Natural killer cell treated with Interleukin-12 subunit alpha and Interleukin-12 subunit beta and Interleukin-15 and Interleukin-18, amount 100 ng/mL, for 72 hours (primary cell): ENCODE measurements around the gene SF3A1. TPM values are rescaled to one million over a fixed set of nuclear protein-coding genes. Genes with fewer than 3 reads are reported as not detected.

ENCODE experiments used
- ATAC-seq, 2 donors: fragments of 150-1000 bp; cut with Tn5 transposase in 1 of 2; sonication (Bioruptor Pico), chemical (Tn5 transposase) in 1 of 2; 2 replicates each; pipeline ENCODE4 v1.10.0; 2021
- DNase-seq: peaks from one replicate; pipeline ENCODE4 v3.0.0; 2022; ENCODE audit warnings: low spot score
- H3K27ac Mint-ChIP-seq, 2 donors: 1 replicate in 1 of 2; 2 replicates in 1 of 2; pipeline ENCODE4 v1.8.0; 2022; ENCODE audit warnings: mixed read lengths in 2 of 2, mild to moderate bottlenecking in 1 of 2, moderate library complexity in 1 of 2
- H3K27me3 Mint-ChIP-seq, 2 donors: 1 replicate in 1 of 2; 2 replicates in 1 of 2; pipeline ENCODE4 v1.8.0; 2022; ENCODE audit warnings: mixed read lengths in 2 of 2
- H3K36me3 Mint-ChIP-seq: one replicate; pipeline ENCODE4 v1.8.0; 2022; ENCODE audit warnings: mixed read lengths
- H3K4me1 Mint-ChIP-seq, 2 donors: 1 replicate in 1 of 2; 2 replicates in 1 of 2; pipeline ENCODE4 v1.8.0; 2022; ENCODE audit warnings: low read depth in 2 of 2, mixed read lengths in 2 of 2, mild to moderate bottlenecking in 1 of 2
- H3K4me3 Mint-ChIP-seq: one replicate; pipeline ENCODE4 v1.8.0; 2022; ENCODE audit warnings: mixed read lengths
- H3K9me3 Mint-ChIP-seq: 2 replicates; pipeline ENCODE4 v1.8.0; 2022; ENCODE audit warnings: mixed read lengths
- total RNA-seq, 2 donors: library from RNA; stranded (reverse); gene quantifications; one replicate each; pipeline ENCODE4 v1.2.3, GENCODE V29; 2022

The SF3A1 gene
- total RNA-seq, 2 donors from 2014 or later, result 225 to 301 TPM

DNA sequence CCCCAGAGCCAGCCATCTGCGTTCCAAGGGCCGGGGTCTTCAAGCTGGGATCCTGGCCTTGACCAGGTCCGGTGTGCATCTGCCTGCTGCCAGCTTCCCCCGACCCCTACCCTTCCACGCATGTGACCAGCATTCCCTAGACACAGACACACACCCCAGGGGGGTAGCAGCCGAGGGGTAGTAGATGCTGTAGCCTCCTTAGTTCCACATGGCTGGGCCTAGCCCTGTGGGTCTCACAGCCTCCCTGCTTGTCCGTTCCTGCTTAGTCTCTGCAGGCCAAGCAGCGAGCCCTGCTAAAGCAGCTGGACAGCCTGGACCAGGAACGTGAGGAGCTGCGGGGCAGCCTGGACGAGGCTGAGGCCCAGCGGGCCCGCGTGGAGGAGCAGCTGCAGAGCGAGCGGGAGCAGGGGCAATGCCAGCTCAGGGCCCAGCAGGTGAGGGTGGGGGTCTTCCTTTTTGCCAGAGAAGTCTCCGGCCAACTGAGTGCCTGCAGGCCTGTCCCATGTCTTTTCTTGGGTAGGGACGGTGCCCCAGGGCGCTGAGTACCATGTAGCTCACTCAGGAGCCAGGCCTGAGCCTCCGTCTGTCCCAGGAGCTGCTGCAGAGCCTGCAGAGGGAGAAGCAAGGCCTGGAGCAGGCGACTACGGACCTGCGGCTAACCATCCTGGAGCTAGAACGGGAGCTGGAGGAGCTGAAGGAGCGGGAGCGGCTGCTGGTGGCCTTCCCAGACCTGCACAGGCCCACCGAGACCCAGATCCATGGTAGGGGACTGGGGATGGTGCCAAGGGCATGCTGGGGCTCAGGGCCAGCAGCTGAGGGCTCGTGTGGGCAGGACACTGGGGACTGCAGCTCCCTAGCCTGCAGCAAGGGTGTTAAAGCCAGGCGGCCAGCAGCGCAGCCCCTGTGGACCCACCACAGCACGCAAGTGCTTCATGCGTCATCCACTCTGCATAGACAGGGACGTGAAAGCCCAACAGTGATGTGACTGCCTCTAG is 16.9 kb upstream of the SF3A1 start:
- Mint-ChIP-seq H3K27me3 (no peaks in the 10 kb centered on the region), H3K36me3 (no peaks in the 10 kb centered on the region), H3K27ac (no peak overlapping the region), H3K4me1 (no peaks in the 10 kb centered on the region), H3K9me3 (no peaks in the 10 kb centered on the region), H3K4me3 (no peak overlapping the region)
- ATAC-seq (no peak), DNase-seq (no peak)

DNA sequence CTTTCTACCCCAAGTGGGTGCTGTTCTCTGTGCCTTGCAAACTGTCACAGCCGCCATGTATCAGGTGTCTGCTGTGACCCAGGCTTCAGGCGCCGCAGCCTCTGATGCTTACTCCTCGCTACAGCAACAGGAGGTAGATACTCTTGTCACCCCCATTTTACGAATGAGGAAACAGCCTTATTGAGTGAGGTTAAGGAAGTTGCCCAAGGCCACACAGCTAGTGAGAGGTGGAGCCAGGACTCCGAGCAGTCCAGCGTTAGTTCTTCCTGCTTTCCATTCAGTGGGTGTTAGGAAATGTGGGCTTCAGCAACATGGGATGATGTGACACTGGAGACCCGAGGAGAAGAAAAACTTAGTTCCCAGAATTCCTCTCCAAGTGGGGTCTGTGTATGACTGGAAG is 16.2 kb upstream of the SF3A1 start:
- H3K9me3 Mint-ChIP-seq, result no peaks in the 10 kb centered on the region
- H3K36me3 Mint-ChIP-seq, result no peaks in the 10 kb centered on the region
- no peak overlapping the region for H3K27ac Mint-ChIP-seq
- no peak overlapping the region for H3K4me3 Mint-ChIP-seq
- DNase-seq, result no peak
- H3K4me1 Mint-ChIP-seq, result no peaks in the 10 kb centered on the region
- no peak for ATAC-seq
- H3K27me3 Mint-ChIP-seq, result no peaks in the 10 kb centered on the region

DNA sequence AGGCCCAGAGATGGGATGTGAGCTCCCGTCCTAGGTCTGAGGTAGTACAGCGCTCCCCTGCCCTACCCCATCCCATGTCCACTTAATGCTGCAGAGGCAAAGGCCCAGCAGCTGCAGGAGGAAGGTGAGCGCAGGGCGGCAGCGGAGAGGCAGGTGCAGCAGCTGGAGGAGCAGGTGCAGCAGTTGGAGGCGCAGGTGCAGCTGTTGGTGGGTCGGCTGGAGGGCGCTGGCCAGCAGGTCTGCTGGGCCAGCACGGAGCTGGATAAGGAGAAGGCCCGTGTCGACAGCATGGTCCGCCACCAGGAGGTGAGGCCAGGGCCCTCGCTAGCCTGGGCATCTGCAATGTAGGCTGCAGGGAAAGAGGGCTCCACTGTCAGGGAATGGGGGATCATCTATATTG is 15.3 kb upstream of the SF3A1 start:
- Mint-ChIP-seq H3K27me3 (no peaks in the 10 kb centered on the region), H3K27ac (no peak overlapping the region), H3K9me3 (no peaks in the 10 kb centered on the region), H3K4me3 (no peak overlapping the region), H3K4me1 (no peaks in the 10 kb centered on the region), H3K36me3 (no peaks in the 10 kb centered on the region)
- DNase-seq (no peak), ATAC-seq (no peak)

DNA sequence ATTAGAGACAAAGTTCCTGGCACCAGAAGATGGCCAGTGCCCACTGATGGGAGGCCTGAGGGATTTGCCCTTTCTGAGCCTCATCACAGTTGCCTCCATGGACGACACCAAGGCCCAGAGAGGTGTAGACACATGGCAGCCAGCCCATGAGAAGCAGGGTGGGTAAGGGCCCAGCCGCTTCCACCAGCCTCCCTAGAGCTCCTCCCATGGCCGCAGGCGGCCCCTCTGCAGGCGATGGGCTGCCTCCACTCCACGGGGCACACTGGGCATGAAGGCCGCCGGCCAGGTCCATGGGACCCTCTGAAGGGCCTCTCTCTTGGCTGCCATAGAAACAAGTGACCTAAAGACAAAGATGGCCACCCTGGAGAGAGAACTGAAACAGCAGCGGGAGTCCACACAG is 14.6 kb upstream of the SF3A1 start:
- no peaks in the 10 kb centered on the region for H3K36me3 Mint-ChIP-seq
- no peaks in the 10 kb centered on the region for H3K27me3 Mint-ChIP-seq
- H3K4me3 Mint-ChIP-seq, result no peak overlapping the region
- ATAC-seq, result no peak
- no peak for DNase-seq
- H3K27ac Mint-ChIP-seq, result no peak overlapping the region
- H3K4me1 Mint-ChIP-seq, result no peaks in the 10 kb centered on the region
- no peaks in the 10 kb centered on the region for H3K9me3 Mint-ChIP-seq

DNA sequence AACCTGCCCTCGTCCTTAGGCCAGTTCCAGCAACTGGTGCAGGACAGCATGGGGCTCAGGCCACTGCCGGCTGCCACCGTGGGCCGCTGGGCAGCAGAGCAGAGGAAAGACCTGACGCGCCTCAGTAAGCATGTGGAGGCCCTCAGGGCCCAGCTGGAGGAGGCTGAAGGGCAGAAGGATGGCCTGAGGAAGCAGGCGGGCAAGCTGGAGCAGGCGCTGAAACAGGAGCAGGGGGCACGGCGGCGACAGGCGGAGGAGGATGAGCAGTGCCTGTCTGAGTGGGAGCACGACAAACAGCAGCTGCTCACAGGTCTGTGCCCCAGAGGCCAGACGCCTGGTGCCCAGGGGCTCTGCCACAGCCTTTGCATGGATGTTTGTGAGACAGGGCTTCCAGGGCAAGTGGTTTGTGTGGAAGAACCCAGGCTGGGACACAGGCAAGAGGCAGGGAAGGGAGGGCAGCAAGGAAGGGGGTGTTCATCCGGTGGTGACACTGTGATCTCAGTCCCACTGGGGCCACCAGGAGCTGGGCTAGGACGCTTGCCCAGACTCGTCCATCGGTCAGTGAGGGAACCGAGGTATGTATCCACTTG is 14.0 kb upstream of the SF3A1 start:
- H3K9me3 Mint-ChIP-seq, result no peaks in the 10 kb centered on the region
- DNase-seq (no peak), ATAC-seq (no peak)
- no peak overlapping the region for H3K27ac Mint-ChIP-seq
- no peaks in the 10 kb centered on the region for H3K36me3 Mint-ChIP-seq
- no peaks in the 10 kb centered on the region for H3K4me1 Mint-ChIP-seq
- no peaks in the 10 kb centered on the region for H3K27me3 Mint-ChIP-seq
- H3K4me3 Mint-ChIP-seq, result no peak overlapping the region

DNA sequence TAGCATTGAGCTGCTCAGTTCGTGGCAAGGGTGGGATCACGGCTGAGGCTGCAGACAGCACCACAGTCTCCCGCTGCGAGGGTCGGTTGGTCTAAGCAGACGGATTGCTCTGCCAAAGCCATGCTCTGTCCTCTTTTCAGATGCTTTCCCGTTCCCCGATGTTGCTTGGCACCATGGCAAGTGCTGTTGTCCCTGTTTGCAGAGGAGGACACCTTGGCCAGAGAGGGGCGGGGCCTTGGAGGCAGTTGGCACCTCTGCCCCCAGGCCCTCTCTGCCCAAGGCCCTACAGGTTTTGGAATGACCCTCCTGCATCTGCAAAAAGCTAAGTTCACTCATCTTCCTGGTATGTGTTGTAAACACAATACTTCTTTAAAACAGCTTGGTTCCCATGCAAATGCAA is 11.7 kb upstream of the SF3A1 start:
- no peak for ATAC-seq
- H3K36me3 Mint-ChIP-seq, result no peaks in the 10 kb centered on the region
- DNase-seq, result no peak
- H3K4me1 Mint-ChIP-seq, result no peaks in the 10 kb centered on the region
- no peak overlapping the region for H3K4me3 Mint-ChIP-seq
- H3K27ac Mint-ChIP-seq, result no peak overlapping the region
- no peaks in the 10 kb centered on the region for H3K9me3 Mint-ChIP-seq
- H3K27me3 Mint-ChIP-seq, result no peaks in the 10 kb centered on the region

DNA sequence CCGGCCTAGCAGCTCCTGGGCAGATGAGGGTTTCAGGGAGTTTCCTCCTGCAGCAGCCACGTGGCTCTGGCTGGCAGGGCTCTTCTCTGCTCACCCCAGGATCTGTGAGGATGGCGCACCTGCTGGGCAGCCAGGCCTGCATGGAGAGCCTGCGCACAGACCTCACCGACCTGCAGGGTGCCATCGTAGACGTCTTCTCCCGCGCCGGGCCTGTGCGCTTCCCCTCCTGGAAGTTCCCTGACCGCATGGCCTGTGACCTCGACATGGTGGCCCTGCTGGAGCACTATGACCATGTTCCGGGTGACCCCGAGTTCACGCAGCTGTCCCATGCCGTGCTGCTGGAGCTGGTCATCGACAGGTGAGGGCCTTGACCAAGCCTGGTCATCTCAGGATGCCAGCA is 9.2 kb upstream of the SF3A1 start:
- ATAC-seq (no peak), DNase-seq (no peak)

DNA sequence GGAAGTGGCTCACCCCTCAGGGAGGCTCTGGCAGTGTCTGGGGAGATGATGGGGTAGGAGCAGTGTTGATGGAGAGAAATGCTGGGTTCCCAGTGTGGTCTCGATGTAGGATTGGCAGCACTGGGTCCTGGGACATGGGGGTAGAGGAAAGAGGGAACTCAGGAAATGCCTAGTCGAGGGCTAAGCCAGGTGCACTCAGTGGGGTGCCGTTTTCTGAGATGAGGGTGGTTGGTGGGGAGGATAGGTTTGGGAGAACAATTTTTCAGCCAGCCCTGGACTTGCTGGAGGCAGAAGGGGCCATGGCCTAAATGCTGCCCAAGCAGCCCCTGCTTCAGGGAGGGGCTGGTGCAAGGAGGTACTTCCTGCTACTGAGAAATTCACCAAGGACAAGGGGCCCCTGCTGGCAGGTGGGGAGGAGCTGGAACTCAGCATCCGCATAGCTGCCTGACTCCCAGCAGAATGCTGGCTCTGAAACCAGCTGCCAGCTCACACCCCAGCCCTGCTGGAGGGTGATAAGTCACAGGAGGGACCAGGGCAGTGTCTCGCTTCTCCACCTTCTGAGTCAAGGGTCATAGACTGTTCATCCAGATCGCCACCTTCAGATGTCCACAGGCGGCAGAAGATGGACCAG is 6.1 kb upstream of the SF3A1 start:
- no peak overlapping the region for H3K4me3 Mint-ChIP-seq
- no peak for ATAC-seq
- no peaks in the 10 kb centered on the region for H3K9me3 Mint-ChIP-seq
- peaks cover 0 to 2% of the 10 kb centered on the region in 2 donors for H3K27me3 Mint-ChIP-seq
- no peaks in the 10 kb centered on the region for H3K36me3 Mint-ChIP-seq
- no peak overlapping the region for H3K27ac Mint-ChIP-seq
- H3K4me1 Mint-ChIP-seq, result peaks cover 3 to 5% of the 10 kb centered on the region in 2 donors
- no peak for DNase-seq

More for the DNA sequence above, 9.2 kb upstream of the SF3A1 start:
- Mint-ChIP-seq H3K36me3 (no peaks in the 10 kb centered on the region), H3K27me3 (no peaks in the 10 kb centered on the region), H3K4me3 (no peak overlapping the region), H3K27ac (no peak overlapping the region), H3K9me3 (no peaks in the 10 kb centered on the region), H3K4me1 (no peaks in the 10 kb centered on the region)

DNA sequence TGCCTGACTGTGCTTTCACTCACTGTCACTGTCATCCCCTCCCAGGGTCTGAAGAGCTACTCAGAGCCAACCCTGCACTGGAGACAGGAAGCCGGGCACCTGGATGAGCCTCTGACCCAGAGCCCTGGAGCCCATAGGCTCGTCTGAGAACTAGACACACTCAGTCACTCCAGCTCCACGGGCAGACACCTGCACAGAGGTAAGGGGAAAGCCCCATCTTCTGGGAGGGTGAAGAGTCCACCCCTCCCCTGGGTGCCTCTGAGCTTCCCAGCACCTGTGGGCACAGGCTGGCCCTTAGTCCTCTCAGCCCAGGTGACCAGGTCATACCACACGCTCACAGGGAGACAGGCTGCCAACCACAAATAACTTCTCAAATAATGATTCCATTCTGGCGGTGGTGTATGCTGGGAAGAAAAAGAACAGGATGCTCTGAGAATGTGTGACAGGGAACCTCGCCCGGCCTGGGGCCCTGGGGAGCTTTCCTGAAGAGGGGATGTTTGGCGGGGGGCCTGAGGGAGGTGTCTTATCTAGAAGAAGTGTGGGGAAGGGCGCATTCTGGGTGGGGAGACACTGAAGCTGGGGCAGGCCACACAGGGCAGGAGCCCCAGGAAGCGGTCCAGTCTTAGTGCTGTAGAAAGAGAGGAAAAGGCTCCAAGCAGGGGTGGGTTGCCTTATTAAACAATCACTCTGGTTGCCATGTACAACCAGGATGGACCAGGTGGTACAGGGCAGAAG is 5.4 kb upstream of the SF3A1 start:
- ATAC-seq (no peak), DNase-seq (no peak)
- Mint-ChIP-seq H3K27ac (no peak overlapping the region), H3K4me3 (no peak overlapping the region), H3K9me3 (no peaks in the 10 kb centered on the region), H3K36me3 (no peaks in the 10 kb centered on the region), H3K27me3 (peaks cover 0 to 2% of the 10 kb centered on the region in 2 donors), H3K4me1 (peaks cover 7 to 10% of the 10 kb centered on the region in 2 donors)

DNA sequence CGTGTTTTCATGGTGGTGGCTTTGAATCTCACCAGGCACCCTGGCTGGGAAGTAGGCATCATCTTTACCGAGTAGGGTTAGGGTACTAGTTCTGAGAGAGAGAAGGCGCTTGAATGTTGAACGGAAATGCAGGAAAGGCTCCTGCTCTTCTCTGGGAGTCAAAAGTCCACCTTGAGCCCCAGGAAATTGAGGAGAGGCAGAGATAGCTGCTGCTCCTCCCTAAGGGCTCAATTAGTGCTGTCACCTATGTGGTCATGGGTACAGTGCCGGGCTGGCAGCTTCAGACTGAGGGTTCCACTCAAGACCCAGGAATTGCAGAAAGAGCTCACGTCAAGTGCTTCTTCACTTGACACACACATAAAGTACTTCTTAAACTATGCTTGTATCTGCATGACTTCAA is 1.8 kb upstream of the SF3A1 start:
- H3K4me1 Mint-ChIP-seq, result peaks cover 32 to 43% of the 10 kb centered on the region in 2 donors
- H3K4me3 Mint-ChIP-seq, result peak overlapping the region; percentile 89
- H3K27me3 Mint-ChIP-seq, result peaks cover 0 to 2% of the 10 kb centered on the region in 2 donors
- ATAC-seq (no peak), DNase-seq (no peak)
- peak overlapping the region in 1 of 2 donors; percentile 89 for H3K27ac Mint-ChIP-seq
- no peaks in the 10 kb centered on the region for H3K9me3 Mint-ChIP-seq
- H3K36me3 Mint-ChIP-seq, result peaks cover 9% of the 10 kb centered on the region

DNA sequence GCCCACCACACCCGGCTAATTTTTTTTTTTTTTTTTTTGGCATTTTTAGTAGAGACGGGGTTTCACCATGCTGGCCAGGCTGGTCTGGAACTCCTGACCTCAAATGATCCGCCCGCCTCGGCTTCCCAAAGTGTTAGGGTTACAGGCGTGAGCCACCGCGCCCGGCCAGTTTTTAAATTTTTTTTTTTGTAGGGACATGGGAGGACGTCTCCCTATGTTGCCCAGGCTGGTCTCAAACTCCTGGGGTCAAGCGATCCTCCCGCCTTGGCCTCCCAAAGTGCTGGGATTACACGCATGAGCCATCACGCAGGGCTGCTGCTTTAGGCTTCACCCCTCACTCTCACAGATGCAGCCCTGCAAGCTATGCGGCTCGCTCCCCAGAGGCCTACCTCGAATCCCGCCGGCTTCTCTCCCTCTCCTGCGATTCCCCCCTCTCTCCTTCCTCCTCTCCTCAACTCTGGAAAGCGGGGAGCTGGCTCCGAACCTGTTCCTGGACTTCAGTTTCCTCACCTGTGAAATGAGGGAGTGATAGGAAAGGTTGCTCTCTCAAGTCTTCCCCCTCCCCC is 1.0 kb upstream of the SF3A1 start:
- Mint-ChIP-seq H3K27ac (peak overlapping the region; percentile 89 to 95), H3K36me3 (peaks cover 9% of the 10 kb centered on the region), H3K9me3 (no peaks in the 10 kb centered on the region), H3K27me3 (peaks cover 0 to 2% of the 10 kb centered on the region in 2 donors), H3K4me3 (peak overlapping the region; percentile 89), H3K4me1 (peaks cover 37 to 49% of the 10 kb centered on the region in 2 donors)
- ATAC-seq, result no peak
- DNase-seq, result no peak

DNA sequence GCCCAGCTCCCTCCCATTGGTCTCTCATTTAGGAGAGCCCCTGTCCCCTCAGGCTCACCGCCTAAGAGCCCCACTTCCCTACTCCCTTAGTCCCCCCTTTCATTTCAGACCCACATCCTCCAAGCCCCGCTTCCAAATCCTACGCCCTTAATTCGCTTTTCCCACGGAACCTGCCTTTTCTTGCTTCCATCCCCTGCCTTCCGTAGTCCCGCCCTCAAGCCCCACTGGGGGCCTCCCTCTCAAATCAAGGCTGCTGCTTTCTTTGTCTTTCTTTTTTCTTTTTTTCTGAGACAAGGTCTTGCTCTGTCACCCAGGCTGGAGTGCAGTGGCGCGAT is 509 bp upstream of the SF3A1 start:
- Mint-ChIP-seq H3K9me3 (no peaks in the 10 kb centered on the region), H3K4me1 (peaks cover 41 to 54% of the 10 kb centered on the region in 2 donors), H3K4me3 (peak overlapping the region; percentile 89), H3K27ac (peak overlapping the region; percentile 89 to 95), H3K36me3 (peaks cover 9% of the 10 kb centered on the region), H3K27me3 (peaks cover 0 to 2% of the 10 kb centered on the region in 2 donors)
- DNase-seq (no peak), ATAC-seq (no peak)

DNA sequence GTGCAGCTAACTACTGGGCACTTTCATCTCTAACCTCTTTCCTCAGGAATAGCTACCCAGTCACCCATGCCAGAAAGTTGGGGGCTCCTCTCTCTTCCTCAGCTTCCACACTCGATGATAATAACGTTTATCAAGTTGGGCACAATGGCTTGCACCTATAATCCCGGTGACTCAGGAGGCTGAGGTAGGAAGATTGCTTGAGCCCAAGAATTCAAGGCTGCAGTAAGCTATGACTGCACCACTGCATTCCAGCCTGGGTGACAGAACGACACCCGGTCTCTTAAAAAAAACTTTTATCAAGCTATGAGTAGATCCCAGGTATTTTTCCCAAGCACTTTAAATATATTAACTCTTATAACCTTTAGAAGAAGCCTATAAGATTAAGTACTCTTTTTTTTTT is 2.0 kb downstream of the SF3A1 start:
- Mint-ChIP-seq H3K27me3 (peaks cover 0 to 2% of the 10 kb centered on the region in 2 donors), H3K4me1 (peaks cover 55 to 64% of the 10 kb centered on the region in 2 donors), H3K9me3 (no peaks in the 10 kb centered on the region), H3K4me3 (peak overlapping the region; percentile 73), H3K36me3 (peaks cover 9% of the 10 kb centered on the region), H3K27ac (peak overlapping the region; percentile 89 to 95)
- ATAC-seq (no peak), DNase-seq (no peak)
